GM21786 (cell line): ENCODE results near the gene EBF4.
"Not testable (repeated sequence)": the region's sequence is repeated elsewhere in the genome, so short reads cannot be mapped to it uniquely, and the experiment has no call there.

Source experiments
- ATAC-seq: cut with Tn5 transposase; IDR thresholded peaks from one replicate; pipeline ENCODE4 v1.9.1; 2021; ENCODE audit not compliant: unreplicated experiment

The EBF4 gene

GRCh38 chr20:2671977-2672376, 20.6 kb upstream of the EBF4 start:
- no peak for ATAC-seq

DNA sequence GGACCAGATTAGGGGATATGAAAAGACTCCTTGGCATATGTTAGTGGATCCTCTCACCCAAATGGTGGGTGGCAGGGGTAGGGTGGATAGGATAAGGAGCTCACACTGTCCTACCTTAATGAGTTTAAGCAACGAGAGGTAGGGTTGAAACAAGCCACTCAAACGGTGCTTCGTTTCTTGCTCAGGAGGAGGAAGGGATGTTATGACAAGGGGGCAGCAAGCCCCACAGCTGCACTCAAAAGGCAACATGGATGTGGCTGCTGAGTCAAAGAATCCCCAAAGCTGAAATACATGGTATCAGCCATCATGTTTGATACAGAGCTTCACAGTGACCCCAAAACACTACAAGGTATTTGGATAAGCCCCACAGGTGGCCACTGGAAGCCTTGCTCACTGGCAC, 20.1 kb upstream of the EBF4 start:
- ATAC-seq = no peak

- ATAC-seq = no peak
Observed at GRCh38 chr20:2673453-2673852, 19.1 kb upstream of the EBF4 start.

DNA sequence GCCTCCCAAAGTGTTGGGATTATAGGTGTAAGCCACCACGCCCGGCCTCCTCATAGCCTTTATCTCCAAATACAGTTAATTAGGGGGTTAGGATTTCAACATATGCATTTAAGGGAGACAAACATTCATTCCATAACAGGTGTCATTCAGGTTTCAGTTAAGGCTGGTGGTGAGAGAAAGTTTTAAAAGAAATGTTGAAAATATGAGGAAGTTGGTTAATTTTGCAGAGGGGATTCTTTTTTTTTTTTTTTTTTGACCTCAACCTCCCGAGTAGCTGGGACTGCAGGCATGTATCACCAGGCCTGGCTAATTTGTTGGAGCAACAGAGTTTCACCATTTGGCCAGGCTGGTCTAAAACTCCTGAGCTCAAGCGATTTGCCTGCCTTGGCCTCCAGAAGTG, 12.5 kb upstream of the EBF4 start:
- ATAC-seq = no peak

DNA sequence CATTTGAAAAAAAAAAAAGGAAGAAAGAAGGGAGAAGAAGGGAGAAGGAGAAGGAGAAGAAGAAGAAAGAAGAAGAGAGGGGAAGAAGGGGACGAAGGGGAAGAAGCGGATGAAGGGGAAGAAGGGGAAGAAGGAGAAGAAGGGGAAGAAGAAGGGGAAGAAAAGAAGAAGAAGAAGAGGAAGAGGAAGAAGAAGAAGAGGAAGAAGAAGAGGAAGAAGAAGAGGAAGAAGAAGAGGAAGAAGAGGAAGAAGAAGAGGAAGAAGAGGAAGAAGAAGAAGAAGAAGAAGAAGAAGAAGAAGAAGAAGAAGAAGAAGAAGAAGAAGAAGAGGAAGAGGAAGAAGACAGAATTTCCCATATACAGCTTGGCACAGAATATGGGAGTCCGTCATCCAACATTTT, 10.5 kb upstream of the EBF4 start:
- not testable (repeated sequence) for ATAC-seq

GRCh38 chr20:2684817-2685216, 7.8 kb upstream of the EBF4 start:
- not testable (repeated sequence) for ATAC-seq

- ATAC-seq = no peak
Observed at GRCh38 chr20:2687514-2687913, 5.1 kb upstream of the EBF4 start.

DNA sequence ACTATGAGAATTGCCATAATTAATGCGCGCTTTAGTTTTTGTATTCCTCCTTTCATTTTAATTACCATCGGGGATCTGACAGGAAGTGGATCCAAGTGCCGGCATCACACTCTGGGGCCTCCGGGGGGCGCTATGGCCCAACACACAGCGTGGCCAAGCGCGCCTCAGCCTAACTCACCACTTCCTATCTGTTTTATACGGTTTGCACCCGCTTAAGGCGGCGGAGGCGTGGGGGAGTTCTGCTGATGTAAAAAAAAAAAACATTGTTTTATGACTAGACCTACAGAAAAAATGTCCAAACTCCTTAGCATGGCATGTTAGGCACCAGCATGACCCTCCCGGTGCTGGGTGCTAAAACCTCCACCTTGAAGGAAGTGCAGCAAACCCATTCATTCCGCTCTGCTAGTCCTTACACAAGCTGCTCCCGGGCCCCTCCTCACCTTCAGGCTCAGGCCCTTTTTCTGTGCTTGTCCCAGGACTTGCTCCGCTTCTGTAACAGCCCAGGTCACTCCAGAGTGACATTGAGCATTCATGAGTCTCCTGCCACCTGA, 4.5 kb upstream of the EBF4 start:
- ATAC-seq = no peak

- no peak for ATAC-seq
Observed at GRCh38 chr20:2690213-2690612, 2.4 kb upstream of the EBF4 start.

GRCh38 chr20:2690718-2691117, 1.9 kb upstream of the EBF4 start:
- no peak for ATAC-seq

GRCh38 chr20:2691127-2691526, 1.5 kb upstream of the EBF4 start:
- ATAC-seq = no peak

- no peak for ATAC-seq
Observed at GRCh38 chr20:2691663-2692035, 931 bp upstream of the EBF4 start.

GRCh38 chr20:2692886-2693285, 306 bp downstream of the EBF4 start:
- ATAC-seq = no peak

- no peak for ATAC-seq
Observed at GRCh38 chr20:2693286-2694007, 867 bp downstream of the EBF4 start.

DNA sequence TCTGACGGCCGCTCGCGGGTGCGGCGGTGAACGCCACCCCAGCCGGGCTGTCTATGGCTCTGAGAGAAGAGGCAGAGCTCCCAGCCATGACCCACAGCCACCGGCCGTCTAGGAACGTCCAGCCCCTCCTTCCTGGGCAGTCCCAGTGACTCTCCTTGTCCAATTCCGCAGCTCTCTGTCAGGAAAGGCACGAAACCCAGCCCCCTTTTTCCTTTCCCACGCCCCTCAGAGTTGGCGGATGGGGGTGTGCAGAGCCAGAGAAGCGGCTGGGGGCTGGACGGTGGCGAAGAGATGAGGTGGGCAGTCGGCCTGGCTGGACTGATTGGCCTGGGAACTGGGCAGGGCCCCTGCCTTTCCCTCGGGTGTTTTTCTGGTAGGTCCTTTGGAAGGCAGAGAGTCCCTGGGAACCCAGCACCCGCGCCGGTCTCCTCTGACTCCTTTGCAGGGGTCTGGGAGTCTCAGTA, 1.5 kb downstream of the EBF4 start:
- no peak for ATAC-seq

DNA sequence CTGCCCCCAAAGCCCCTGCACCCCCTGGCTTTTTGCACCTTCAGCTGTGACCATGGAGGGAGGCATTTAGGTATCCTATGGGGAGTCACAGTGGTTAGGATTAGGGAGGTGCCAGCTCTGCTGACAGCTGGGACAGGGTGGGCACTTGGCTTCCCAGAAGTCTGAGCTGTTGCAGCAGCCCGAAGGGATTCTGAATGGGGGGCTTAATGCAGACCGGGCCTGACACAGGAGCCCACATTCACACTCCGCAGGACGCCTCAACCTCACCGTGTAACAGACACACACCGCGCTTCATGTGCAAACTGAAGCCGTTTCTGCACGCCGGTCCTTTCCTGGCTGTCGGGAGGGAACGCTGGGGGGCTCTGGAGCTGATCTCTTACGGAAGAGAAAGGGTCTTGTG, 1.9 kb downstream of the EBF4 start:
- ATAC-seq = no peak

DNA sequence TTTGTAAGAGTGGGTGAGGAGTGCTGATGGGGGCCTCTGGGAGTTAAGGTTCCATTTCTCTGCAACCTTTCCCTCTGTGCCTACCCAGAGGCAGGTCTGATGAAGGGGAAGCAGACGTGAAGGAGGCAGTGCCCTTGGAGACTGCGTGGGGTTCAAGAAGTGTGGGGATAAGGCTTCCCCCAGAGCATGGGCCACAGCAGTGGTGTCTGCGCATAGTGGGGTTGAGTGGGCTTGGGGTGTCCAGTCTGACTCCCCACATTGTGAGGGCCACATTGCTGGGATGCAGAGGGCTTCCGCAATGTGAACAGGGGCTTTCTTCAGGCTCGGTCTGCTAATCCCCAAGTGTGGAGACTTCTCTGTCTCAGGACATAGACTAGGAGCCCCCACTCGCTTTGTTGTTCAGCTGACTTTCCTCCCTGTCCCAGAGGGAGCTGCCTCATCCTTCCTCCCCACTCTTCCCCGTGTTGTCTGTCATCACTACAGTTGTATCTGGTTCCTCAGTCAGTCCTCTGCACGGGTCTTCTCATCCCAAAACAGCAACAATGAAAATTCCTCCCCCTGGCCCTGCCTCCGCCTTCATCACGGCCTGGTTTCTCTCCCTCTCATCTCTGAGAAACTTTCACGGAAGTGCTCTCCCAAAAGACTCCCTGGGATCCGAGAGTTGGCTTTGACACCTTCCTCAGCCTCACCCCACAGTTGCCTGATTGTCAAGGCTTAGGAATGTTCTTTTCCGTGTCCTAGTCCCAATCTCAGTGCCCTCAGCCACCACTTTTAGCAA, 2.8 kb downstream of the EBF4 start:
- ATAC-seq = no peak

- ATAC-seq = not testable (repeated sequence)
Observed at GRCh38 chr20:2695984-2696525, 3.5 kb downstream of the EBF4 start.

GRCh38 chr20:2696646-2697045, 4.1 kb downstream of the EBF4 start:
- ATAC-seq = no peak

- ATAC-seq = no peak
Observed at GRCh38 chr20:2697768-2698167, 5.2 kb downstream of the EBF4 start.

GRCh38 chr20:2698186-2698817, 5.7 kb downstream of the EBF4 start:
- ATAC-seq = no peak
